GM21515 (cell line): ENCODE measurements around the gene ALDH7A1.
"Not testable (repeated sequence)": the region's sequence is repeated elsewhere in the genome, so short reads cannot be mapped to it uniquely, and the experiment has no call there.

ENCODE experiments used
- ATAC-seq: cut with Tn5 transposase; IDR thresholded peaks from one replicate; pipeline ENCODE4 v1.9.1; 2021; ENCODE audit not compliant: unreplicated experiment

Gene ALDH7A1

DNA sequence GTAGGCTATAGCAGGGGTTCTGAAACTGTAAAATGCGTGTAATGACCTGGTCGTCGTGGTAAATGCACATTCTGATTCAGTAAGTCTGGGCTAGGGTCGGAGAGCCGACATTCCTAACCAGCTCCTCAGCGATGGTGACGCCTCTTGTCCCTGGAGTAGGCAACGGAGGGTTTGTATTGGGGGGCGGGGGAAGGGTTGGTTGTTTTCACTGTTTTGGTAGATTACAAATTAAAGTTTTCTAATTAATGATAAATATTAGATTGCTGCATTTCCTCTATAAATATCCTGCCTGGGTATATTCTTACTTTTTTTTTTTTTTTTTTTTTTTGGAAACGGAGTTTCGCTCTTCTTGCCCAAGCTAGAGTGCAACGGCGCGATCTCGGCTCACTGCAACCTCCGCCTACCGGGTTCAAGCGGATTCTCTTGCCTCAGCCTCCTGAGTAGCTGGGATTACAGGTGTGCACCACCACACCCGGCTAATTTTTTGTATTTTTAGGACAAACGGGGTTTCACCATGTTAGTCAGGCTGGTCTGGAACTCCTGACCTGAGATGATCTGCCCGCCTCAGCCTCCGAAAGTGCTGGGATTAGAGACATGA lies 566 bp upstream of the ALDH7A1 start:
- ATAC-seq = peak; percentile 13

DNA sequence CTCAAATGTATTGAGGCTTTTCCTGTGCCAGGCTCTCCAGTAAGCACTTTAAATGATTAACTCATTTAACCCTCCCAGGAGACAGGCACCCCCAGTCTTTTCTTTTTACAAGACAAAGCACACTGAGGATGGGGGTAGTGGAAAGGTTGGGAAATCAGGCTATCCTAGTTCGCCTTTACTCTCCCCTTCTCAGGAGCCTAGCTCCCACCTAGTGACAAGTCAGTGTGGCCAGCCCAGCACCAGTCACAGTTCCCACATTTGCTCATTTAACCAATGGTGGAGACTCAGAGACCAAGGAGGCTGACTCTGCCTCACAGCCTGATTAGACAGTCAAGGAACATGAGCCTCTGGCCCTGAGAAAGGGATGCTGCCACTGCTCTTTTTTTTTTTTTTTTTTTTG lies 3.5 kb downstream of the ALDH7A1 start:
- ATAC-seq = no peak

DNA sequence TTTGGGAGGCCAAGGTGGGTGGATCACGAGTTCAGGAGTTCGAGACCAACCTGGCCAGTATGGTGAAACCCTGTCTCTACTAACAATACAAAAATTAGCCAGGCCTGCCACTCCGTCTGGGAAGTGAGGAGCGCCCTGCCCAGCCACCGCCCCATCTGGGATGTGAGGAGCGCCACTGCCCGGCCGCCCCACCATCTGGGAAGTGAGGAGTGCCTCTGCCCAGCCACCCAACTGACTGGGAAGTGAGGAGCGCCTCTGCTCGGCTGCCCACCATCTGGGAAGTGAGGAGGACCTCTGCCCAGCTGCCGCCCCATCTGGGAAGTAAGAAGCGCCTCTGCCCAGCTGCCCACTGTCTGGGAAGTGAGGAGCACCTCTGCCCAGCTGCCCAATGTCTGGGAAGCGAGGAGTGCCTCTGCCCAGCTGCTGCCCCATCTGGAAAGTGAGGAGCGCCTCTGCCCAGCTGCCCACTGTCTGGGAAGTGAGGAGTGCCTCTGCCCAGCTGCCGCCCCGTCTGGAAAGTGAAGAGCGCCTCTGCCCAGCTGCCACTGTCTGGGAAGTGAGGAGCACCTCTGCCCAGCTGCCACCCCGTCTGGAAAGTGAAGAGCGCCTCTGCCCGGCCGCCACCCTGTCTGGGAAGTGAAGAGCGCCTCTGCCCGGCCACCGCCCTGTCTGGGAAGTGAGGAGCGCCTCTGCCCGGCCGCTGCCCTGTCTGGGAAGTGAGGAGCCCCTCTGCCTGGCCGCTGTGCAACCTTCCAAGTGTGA lies 5.3 kb downstream of the ALDH7A1 start:
- ATAC-seq = no peak

DNA sequence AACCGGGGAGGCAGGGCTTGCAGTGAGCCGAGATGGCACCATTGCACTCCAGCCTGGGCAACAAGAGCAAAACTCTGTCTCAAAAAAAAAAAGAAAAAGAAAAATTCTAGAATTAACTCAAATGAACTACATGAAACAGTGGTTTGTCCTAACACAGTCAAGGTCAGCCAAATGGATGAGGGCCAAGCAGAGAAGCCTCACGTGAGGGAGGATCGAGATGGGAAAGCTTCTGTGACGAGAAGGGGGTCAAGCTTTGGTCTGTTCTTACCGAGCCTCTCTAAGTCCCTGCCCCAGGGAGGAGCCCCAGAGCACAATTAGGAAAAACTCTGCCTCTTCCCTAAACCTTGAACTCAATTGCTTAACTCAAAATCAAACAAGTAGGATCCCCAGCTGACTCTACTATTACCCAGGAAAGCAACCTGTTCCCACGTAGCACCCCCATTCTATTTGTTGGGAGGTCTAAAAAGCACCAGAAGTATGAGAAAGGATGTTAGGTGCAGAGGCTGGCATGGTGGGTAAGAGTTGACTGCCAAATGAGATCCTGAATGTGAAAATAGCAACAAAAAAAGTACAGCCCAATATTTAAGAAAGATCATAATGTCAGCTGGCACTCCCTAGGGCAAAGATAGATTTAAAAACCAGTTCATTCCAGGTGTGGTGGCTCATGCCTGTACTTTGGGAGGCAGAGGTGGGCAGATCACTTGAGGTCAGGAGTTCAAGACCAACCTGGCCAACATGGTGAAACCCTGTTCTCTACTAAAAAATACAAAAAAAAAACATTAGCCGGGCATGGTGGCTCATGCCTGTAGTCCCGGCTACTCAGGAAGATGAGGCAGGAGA lies 7.2 kb downstream of the ALDH7A1 start:
- no peak for ATAC-seq

DNA sequence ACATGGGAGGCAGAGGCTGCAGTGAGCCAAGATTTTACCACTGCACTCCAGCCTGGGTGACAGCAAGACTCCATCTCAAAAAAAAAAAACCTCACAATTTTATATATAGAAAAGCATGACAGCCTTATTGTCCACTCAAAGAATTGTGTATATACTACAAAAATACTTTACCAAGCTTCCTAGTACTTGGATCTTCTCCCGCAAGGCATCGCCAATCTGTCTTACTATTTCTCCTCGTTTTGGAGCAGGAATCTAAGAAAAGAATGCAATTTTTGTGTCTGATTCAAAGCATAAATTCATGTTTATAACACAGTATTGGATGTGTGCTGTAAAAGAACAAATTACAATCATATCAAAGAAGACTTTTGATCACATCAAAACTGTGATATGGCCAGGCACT lies 11.3 kb downstream of the ALDH7A1 start:
- ATAC-seq = no peak

DNA sequence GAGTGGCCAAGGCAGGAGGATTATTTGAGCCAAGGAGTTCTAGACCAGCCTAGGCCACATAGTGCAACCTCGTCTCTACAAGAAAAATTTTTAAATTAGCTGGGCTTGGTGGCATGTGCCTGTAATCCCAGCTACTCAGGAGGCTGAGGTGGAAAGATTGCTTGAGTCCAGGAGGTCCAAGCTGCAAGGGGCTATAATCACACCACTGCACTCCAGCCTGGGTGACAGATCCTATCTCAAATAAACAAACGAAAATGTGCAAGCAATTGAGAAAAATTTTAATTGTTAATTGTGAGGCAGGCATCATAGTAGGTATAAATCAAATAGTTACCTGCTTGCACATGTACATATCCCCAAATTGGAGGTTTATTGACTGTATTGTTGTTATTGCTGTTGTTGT lies 15.3 kb downstream of the ALDH7A1 start:
- no peak for ATAC-seq

DNA sequence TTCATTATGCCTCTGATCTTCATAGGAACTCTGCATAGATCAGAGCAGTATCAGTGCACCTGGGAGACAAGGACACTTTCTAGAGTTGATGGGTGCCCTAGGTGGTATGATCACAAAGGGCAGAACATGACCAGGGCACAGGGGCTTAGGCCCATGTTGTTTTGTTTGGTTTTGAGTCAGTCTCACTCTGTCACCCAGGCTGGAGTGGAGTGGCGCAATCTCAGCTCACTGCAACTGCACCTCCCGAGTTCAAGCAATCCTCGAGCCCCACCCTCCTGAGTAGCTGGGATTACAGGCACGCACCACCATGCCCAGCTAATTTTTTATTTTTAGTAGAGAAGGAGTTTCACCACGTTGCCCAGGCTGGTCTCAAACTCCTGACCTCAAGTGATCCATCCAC lies 17.6 kb downstream of the ALDH7A1 start:
- ATAC-seq = no peak

DNA sequence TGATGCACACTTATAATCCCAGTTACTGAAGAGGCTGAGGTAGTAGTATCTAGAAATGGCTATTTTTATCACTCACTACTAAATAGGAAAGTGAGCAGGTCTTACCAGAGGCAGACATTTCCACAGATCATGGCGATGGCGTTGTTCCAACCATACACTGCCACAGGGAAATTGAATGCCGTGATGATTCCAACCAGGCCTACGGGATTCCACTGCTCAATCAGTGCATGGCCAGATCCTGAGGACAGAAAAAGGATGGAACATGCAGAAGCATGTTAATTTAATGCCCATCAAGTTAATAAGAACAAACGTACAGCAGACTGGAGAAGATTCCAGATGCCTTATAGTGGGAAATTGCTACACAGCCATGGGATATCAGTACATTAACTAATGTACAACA lies 18.0 kb downstream of the ALDH7A1 start:
- ATAC-seq = no peak

DNA sequence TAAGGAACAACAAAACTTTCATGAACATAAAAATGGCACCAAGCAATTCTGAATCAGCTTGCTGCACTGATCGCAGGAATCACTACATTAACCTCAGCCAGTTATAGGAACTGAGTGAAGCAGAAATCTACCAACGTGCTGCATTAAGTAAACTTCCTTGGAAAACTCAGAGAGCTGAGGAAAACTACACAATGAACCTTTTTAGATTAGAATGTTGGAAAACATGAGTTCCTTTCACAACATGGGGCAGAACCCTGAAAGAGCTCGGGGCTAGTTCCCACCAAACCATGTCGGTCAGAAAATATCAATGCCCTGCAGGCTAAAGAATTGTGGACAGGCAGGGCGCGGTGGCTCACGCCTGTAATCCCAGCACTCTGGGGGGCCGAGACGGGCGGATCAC lies 19.4 kb downstream of the ALDH7A1 start:
- ATAC-seq = no peak

DNA sequence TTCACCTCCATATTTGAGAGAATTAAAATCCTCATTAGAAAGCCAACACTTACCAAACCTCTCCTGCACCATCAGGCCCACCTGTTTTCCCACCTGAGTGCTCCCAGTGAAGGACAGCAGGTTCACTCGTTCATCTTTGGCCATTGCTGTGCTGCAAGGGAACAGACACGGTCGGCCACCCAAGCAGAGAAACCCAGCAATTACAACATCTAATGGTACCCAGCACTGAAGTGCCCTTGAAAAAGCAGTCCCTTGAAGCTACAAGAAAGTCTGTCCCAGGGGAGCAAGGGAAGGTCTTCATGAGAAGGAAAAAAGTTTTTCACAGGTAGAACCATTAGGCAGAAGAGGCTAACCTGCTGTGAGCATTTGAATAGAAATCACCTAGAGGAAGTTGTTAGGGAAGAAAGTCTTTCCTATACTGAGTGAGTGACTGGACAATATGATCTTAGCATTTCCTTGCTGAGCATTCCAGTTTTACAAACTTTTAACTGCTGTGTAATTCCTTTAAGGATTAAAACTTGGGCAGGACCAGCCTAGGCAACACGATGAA lies 26.7 kb downstream of the ALDH7A1 start:
- no peak for ATAC-seq

DNA sequence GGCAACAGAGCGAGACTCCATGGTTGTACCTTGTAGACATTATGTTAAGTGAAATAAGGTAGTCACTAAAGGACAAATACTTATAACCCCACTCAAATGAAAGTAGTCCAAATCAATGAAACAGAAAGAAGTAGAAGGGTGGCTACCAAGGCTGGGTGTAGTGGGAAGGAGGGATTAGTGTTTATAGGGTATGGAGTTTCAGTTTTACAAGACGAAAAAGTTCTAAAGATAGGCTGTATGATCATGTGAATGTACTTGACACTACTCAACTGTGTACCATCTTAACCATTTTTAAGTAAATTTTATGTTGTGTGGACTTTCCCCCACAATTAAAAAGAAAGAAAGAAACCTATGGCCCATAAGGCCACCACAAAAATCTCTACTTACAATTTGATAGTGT lies 32.2 kb downstream of the ALDH7A1 start:
- peak; percentile 73 for ATAC-seq

DNA sequence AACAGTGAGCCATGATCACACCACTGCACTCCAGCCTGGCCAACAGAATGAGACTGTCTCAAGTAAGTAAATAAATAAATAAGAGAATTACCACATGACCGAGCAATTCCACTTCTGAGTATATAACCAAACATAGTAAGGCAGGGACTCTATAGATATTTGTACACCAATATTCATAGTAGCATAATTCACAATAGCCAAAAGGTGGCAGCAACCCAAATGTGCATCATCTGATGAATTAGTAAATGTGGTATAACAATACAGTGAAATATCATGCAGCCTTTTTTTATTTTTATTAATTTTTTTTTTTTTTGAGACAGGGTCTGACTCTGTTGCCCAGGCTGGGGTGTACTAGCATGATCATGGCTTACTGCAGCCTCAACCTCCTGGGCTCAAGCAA lies 33.1 kb downstream of the ALDH7A1 start:
- no peak for ATAC-seq

DNA sequence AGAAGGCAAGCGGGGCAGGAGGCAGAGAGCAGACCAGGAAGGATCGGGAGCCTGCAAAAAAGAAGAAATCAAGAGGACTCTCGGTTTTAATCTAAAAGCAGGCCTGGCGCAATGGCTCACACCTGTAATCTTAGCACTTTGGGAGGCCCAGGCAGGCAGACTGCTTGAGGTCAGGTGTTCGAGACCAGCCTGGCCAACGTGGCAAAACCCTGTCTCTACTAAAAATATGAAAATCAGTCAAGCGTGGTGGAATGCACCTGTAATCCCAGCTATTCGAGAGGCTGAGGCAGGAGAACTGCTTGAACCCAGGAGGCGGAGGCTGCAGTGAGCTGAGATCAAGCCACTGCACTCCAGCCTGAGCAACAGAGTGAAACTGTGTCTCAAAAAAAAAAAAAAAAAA lies 39.9 kb downstream of the ALDH7A1 start:
- ATAC-seq = not testable (repeated sequence)

DNA sequence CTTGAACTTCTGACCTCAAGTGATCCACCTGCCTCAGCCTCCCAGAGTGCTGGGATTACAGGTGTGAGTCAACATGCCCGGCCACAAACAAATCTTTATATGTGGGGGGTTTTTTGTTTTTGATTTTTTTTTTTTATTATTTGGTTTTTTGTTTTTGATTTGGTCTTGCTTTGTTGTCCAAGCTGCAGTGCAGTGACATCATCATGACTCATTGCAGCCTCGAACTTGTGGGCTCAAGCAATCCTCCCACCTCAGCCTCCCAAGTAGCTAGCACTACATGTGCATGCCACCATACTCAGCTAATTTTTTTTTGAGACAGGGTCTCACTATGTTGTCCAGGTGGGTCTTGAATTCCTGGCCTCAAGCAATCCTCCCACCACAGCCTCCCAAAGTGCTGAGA lies 42.4 kb downstream of the ALDH7A1 start:
- no peak for ATAC-seq

DNA sequence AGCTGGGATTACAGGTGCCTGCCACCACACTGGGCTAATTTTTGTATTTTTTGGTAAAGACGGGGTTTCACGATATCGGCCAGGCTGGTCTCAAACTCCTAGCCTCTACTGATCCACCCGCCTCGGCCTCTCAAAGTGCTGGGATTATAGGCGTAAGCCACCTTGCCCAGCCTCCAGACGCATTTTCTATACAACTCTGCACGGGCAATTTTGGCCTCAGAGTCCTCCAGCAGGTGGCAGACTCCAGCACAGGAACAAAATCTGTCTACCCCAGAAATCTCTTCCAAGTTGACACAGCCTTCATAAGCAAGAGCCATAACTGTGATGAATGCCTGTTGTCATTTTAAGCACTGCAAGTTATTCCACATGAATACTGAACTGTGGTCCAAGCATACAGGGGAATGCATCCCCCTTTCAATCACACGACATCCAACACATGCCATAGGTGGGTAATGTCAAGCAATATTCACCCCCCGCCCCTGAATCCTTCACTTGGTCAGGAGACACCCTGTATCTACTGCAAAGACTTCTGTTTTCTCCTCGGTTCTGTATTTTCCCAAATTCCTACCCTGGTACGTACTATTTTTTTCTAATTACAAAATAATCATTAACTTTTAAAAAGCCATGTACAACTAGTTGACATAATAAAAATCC lies 50.8 kb downstream of the ALDH7A1 start:
- ATAC-seq = peak; percentile 75

DNA sequence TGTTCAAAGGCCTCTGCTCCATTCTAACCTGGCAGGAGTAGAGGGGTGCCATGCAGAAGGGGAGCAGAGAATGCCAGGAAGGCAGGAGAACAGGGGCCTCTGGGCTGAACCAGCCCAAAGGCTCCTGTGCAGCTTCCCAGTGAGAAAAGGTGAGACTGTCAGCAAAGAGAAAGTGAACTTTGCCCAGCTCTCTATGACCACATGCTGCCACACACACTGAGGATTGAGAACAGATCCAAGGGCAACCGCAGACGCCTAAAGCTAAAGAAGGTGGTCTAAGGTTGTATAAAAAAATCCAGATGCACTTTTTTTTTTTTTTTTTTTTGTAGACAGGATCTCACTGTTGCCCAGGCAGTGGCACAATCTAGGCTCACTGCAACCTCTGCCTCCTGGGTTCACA lies 51.4 kb downstream of the ALDH7A1 start:
- ATAC-seq = no peak

DNA sequence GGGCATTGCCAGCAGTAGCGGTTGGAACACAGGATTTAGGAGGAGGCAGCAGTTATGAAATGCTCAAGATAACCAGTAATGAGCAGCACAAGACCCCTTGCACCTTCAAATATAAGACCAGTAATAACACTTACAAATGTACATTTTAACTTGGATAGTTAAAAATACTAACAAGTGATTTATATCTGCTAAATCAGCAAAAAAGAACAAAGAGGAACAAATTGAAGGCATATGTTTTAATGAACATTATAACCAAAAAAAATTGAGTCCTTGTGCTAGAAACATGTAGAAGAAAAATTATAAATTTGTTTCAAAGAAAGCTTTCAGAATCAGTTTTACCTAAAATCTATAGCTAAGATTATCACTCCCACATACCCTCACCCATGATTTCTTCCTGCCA lies 52.0 kb downstream of the ALDH7A1 start:
- ATAC-seq = no peak

DNA sequence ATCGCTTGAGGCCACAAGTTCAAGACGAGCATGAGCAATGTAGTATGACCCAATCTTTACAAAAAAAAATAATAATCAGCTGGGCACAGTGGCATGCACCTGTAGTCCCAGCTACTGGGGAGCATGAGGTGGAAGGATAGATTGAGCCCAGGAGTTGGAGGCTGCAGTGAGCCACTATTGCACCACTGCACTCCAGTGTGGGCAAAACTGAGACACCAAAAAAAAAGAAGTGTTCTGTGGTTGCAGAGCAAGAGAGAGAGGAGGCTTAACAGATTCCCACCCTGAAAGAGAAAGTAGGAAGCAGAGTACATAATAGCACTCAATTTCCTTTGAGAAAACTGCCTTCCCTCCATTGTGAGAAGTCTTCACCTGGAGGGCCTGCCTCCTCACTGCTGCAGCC lies 52.6 kb downstream of the ALDH7A1 start:
- no peak for ATAC-seq

DNA sequence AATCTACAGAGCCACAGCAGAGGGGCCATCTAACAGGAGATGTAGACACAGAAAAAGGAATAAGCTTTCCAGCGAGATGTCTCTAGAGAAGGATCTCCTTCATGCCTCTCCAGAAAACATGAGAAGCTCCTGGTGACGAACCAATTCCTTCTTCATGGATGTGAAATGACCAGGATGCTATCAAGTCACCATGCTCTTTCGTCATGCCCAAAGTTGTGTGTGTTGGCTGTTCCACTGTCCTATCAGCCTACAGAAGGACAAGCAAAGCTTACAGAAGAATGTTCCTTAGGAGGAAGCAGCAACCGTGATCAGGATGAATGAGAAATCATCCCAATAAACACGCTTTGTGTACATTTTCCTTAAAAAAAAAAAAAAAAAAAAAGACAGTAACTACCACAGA lies 54.4 kb downstream of the ALDH7A1 start:
- no peak for ATAC-seq

DNA sequence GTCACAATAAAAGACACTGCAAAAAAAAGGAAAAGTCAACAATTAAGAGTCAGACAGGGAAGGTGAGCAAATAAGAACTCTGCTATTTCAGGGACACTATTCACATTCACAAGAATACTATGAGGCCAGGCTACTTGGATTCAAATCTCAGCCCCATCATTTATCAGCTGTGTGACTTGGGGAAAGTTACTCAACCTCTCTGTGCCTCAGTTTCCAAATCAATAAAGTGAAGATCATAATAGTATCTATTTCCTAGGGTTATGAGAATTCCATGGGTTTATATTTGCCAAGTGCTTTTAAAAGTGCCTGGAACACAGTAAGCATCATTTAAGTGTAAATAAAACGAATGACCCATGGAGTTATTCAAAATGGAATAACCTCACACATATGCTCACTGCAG lies 56.4 kb downstream of the ALDH7A1 start:
- no peak for ATAC-seq

DNA sequence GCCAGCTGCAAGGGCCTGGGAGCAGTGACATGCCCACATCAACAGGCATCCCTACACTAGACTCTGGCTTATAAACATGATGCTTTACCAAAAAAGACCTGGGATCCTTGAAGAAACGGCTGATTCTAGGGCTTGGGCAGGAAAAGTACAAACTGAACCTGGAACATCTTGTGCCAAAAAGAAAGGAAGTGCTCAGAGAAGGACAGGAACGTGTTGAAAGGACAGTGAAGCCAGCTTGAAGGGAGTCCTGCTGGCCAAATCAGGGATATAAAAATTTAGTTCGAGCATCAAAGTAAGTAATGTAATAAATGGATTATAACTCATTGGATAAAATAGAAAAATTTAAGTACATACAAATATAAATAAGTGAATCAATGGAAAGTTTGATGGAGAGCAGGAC lies 58.1 kb downstream of the ALDH7A1 start:
- ATAC-seq = no peak
